ENCODE data around the gene TMEM108. TPM values are rescaled to one million over a fixed set of nuclear protein-coding genes. Genes with fewer than 3 reads are reported as not detected.

Gene TMEM108
- total RNA-seq, 2 donors from 2014 or later = not detected

- no peak overlapping the region for H3K27ac Mint-ChIP-seq
- no peaks in the 10 kb centered on the region for H3K36me3 Mint-ChIP-seq
- H3K27me3 Mint-ChIP-seq = peaks cover 0 to 9% of the 10 kb centered on the region in 2 donors
- no peak overlapping the region for H3K4me3 Mint-ChIP-seq
- H3K4me1 Mint-ChIP-seq (ENCODE audit: low read depth in 2 of 2) = no peaks in the 10 kb centered on the region
- DNase-seq (ENCODE audit: low spot score) (no peak), ATAC-seq (no peak)
- H3K9me3 Mint-ChIP-seq = peaks cover 3% of the 10 kb centered on the region
Observed at GRCh38 chr3:133137042-133137996, 99.1 kb downstream of the TMEM108 start.

- Mint-ChIP-seq H3K4me3 (no peak overlapping the region), H3K9me3 (no peaks in the 10 kb centered on the region), H3K4me1 (ENCODE audit: low read depth in 2 of 2) (no peaks in the 10 kb centered on the region), H3K27ac (no peak overlapping the region), H3K36me3 (no peaks in the 10 kb centered on the region), H3K27me3 (peaks cover 0 to 9% of the 10 kb centered on the region in 2 donors)
- ATAC-seq = no peak
- DNase-seq (ENCODE audit: low spot score) = no peak
Observed at GRCh38 chr3:133138017-133138416, 99.8 kb downstream of the TMEM108 start.

DNA sequence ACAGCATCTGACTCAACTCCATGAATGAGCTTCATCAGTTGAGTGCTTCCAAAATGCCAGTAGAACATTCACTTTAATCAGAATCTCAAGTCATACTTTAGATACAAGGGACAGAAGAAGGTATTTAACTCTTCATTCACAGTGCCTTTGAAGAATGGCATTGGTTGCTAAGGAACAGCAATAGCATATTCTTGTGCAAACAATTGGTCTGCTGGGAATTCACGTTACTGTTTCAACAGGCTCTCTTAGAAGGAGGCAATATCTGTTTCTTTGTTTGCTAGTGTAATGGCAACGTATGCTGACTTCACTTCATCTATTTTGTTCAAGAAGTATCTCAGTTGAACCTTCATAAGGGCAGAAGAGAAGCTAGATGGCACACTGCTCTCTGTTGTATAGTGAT is 113.9 kb downstream of the TMEM108 start:
- peaks cover 0 to 2% of the 10 kb centered on the region in 2 donors for H3K27me3 Mint-ChIP-seq
- no peaks in the 10 kb centered on the region for H3K4me1 Mint-ChIP-seq (ENCODE audit: low read depth in 2 of 2)
- peaks cover 7% of the 10 kb centered on the region for H3K9me3 Mint-ChIP-seq
- H3K4me3 Mint-ChIP-seq = no peak overlapping the region
- ATAC-seq (no peak), DNase-seq (ENCODE audit: low spot score) (no peak)
- no peak overlapping the region for H3K27ac Mint-ChIP-seq
- peaks cover 1% of the 10 kb centered on the region for H3K36me3 Mint-ChIP-seq

- Mint-ChIP-seq H3K9me3 (peaks cover 7% of the 10 kb centered on the region), H3K4me3 (no peak overlapping the region), H3K27me3 (no peaks in the 10 kb centered on the region), H3K36me3 (no peaks in the 10 kb centered on the region), H3K4me1 (ENCODE audit: low read depth in 2 of 2) (no peaks in the 10 kb centered on the region), H3K27ac (no peak overlapping the region)
- ATAC-seq (no peak), DNase-seq (ENCODE audit: low spot score) (no peak)
Observed at GRCh38 chr3:133152681-133153220, 114.6 kb downstream of the TMEM108 start.

GRCh38 chr3:133153382-133153781 is 115.2 kb downstream of the TMEM108 start:
- DNase-seq (ENCODE audit: low spot score) (no peak), ATAC-seq (no peak)
- H3K27ac Mint-ChIP-seq = no peak overlapping the region
- H3K4me3 Mint-ChIP-seq = no peak overlapping the region
- peaks cover 7% of the 10 kb centered on the region for H3K9me3 Mint-ChIP-seq
- H3K36me3 Mint-ChIP-seq = no peaks in the 10 kb centered on the region
- no peaks in the 10 kb centered on the region for H3K4me1 Mint-ChIP-seq (ENCODE audit: low read depth in 2 of 2)
- no peaks in the 10 kb centered on the region for H3K27me3 Mint-ChIP-seq

DNA sequence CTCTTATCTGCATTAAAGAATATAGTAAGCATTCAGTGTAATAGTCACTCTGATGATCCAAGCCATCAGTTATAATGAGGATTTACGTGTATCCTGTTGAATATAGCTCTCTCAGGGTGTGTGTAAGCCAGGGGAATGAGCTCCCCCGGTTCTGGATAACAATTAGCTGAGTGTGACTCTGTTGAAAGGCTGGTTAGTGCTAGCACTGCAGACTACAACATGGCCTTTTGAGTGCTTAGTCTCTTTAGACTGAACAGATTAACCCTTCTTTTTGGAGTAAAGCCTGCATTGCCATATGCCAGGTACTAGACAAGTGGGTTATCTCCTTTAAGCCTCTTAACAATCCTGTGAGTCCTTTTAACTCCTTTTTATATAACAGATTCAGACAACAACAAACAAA is 119.5 kb downstream of the TMEM108 start:
- DNase-seq (ENCODE audit: low spot score) (no peak), ATAC-seq (no peak)
- H3K4me1 Mint-ChIP-seq (ENCODE audit: low read depth in 2 of 2) = no peaks in the 10 kb centered on the region
- no peaks in the 10 kb centered on the region for H3K36me3 Mint-ChIP-seq
- no peak overlapping the region for H3K4me3 Mint-ChIP-seq
- no peaks in the 10 kb centered on the region for H3K27me3 Mint-ChIP-seq
- H3K9me3 Mint-ChIP-seq = peaks cover 10% of the 10 kb centered on the region
- no peak overlapping the region for H3K27ac Mint-ChIP-seq

GRCh38 chr3:133158686-133159085 is 120.5 kb downstream of the TMEM108 start:
- H3K9me3 Mint-ChIP-seq = peaks cover 15% of the 10 kb centered on the region

GRCh38 chr3:133159498-133160475 is 121.6 kb downstream of the TMEM108 start:
- Mint-ChIP-seq H3K36me3 (no peaks in the 10 kb centered on the region), H3K4me1 (ENCODE audit: low read depth in 2 of 2) (no peaks in the 10 kb centered on the region), H3K9me3 (peaks cover 15% of the 10 kb centered on the region), H3K4me3 (no peak overlapping the region), H3K27ac (no peak overlapping the region), H3K27me3 (no peaks in the 10 kb centered on the region)
- ATAC-seq (peak in 1 of 2 donors; percentile 15), DNase-seq (ENCODE audit: low spot score) (no peak)

More at GRCh38 chr3:133158686-133159085, 120.5 kb downstream of the TMEM108 start:
- Mint-ChIP-seq H3K27me3 (no peaks in the 10 kb centered on the region), H3K4me1 (ENCODE audit: low read depth in 2 of 2) (no peaks in the 10 kb centered on the region), H3K4me3 (no peak overlapping the region), H3K36me3 (no peaks in the 10 kb centered on the region), H3K27ac (no peak overlapping the region)
- ATAC-seq (no peak), DNase-seq (ENCODE audit: low spot score) (no peak)

- Mint-ChIP-seq H3K9me3 (peaks cover 8% of the 10 kb centered on the region), H3K27ac (no peak overlapping the region), H3K36me3 (no peaks in the 10 kb centered on the region), H3K27me3 (no peaks in the 10 kb centered on the region), H3K4me3 (no peak overlapping the region), H3K4me1 (ENCODE audit: low read depth in 2 of 2) (no peaks in the 10 kb centered on the region)
- DNase-seq (ENCODE audit: low spot score) (no peak), ATAC-seq (no peak)
Observed at GRCh38 chr3:133161656-133162055, 123.5 kb downstream of the TMEM108 start.

GRCh38 chr3:133162265-133162664 is 124.1 kb downstream of the TMEM108 start:
- H3K36me3 Mint-ChIP-seq = no peaks in the 10 kb centered on the region
- no peaks in the 10 kb centered on the region for H3K27me3 Mint-ChIP-seq
- no peak for DNase-seq (ENCODE audit: low spot score)
- no peak overlapping the region for H3K27ac Mint-ChIP-seq
- no peak for ATAC-seq
- no peaks in the 10 kb centered on the region for H3K4me1 Mint-ChIP-seq (ENCODE audit: low read depth in 2 of 2)
- peaks cover 8% of the 10 kb centered on the region for H3K9me3 Mint-ChIP-seq
- H3K4me3 Mint-ChIP-seq = no peak overlapping the region

DNA sequence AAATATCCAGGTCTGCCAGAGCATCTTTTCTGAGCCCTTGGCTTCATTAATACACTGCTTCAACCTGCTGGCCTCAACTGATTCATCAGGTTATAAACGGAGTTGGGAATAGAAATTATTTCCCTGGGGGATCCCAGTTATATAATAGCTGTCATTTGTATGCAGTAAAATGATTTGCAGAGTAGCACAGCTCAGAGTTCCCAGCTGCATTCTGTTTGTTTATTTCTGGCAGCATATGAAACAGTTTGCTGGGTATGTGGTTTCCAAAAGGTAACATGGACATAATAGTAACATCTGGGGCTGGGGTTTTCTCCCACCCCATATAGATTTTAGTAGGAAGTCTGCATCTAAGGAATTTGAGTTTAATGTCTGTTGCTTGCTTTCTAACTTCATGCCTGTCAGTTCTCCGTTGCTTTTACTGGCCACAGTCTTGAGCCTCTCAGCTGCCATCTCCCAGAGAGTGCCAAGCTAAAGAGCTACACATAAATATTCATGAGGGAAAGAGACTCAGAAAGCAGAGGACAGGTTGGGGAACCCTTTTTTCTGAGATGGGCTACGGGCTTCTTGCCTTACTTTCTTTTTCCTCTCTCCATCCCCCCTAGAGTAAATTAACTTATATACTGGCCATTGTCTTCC is 124.6 kb downstream of the TMEM108 start:
- Mint-ChIP-seq H3K36me3 (no peaks in the 10 kb centered on the region), H3K27ac (no peak overlapping the region), H3K4me1 (ENCODE audit: low read depth in 2 of 2) (no peaks in the 10 kb centered on the region), H3K27me3 (no peaks in the 10 kb centered on the region), H3K9me3 (peaks cover 8% of the 10 kb centered on the region), H3K4me3 (no peak overlapping the region)
- ATAC-seq (no peak), DNase-seq (ENCODE audit: low spot score) (no peak)

- Mint-ChIP-seq H3K36me3 (no peaks in the 10 kb centered on the region), H3K27me3 (no peaks in the 10 kb centered on the region), H3K27ac (no peak overlapping the region), H3K9me3 (peaks cover 5% of the 10 kb centered on the region), H3K4me3 (no peak overlapping the region), H3K4me1 (ENCODE audit: low read depth in 2 of 2) (no peaks in the 10 kb centered on the region)
- DNase-seq (ENCODE audit: low spot score) (no peak), ATAC-seq (no peak)
Observed at GRCh38 chr3:133167340-133168024, 129.3 kb downstream of the TMEM108 start.

DNA sequence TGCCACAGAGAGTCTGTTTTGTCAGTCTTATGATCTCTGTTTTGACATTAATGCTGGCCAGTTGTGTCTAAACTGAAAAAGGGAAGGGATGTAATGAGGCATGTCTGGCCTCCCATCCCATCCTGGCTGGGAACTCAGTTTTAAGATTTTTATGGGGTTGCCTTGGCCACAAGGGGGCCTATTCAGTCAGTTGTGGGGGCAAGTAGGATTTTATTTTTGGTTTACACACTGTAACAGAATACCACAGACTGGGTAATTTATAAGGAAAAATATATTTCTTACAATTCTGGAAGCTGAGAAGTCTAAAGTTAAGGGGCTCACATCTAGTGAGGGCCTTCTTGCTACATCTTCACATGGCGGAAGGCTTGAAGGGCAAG is 129.8 kb downstream of the TMEM108 start:
- H3K27me3 Mint-ChIP-seq = no peaks in the 10 kb centered on the region
- no peak overlapping the region for H3K27ac Mint-ChIP-seq
- no peaks in the 10 kb centered on the region for H3K36me3 Mint-ChIP-seq
- H3K4me3 Mint-ChIP-seq = no peak overlapping the region
- H3K4me1 Mint-ChIP-seq (ENCODE audit: low read depth in 2 of 2) = no peaks in the 10 kb centered on the region
- DNase-seq (ENCODE audit: low spot score) (no peak), ATAC-seq (no peak)
- peaks cover 2% of the 10 kb centered on the region for H3K9me3 Mint-ChIP-seq

All from natural killer cell treated with Interleukin-12 subunit alpha and Interleukin-12 subunit beta and Interleukin-15 and Interleukin-18, amount 100 ng/mL, for 72 hours (primary cell).